Gastrocnemius medialis (tissue), 4 donors: ENCODE results near the gene DGKH. TPM values are rescaled to one million over a fixed set of nuclear protein-coding genes. Genes with fewer than 3 reads are reported as not detected.

Experiments
- ATAC-seq, 2 donors: fragments of 150-250 bp; one replicate each; pipeline ENCODE4 v1.9.1; 2016
- DNase-seq, 2 donors: peaks; one replicate each; pipeline ENCODE4 v3.0.0-alpha.2; 2019
- H3K27ac ChIP-seq, 4 donors: fragments of 200-600 bp; sonication (generic); 1 replicate in 1 of 4; 2 replicates in 3 of 4; pipeline ENCODE4 v1.5.1; 2016 to 2018; ENCODE audit warnings: mild to moderate bottlenecking in 2 of 4, moderate library complexity in 1 of 4
- H3K27me3 ChIP-seq, 3 donors: fragments of 200-600 bp; sonication (generic) in 2 of 3; 1 replicate in 1 of 3; 2 replicates in 2 of 3; pipeline versions ENCODE4 v1.5.1 to v1.6.0; 2016 to 2019; ENCODE audit warnings: mild to moderate bottlenecking in 1 of 3, moderate library complexity in 1 of 3
- H3K36me3 ChIP-seq, 2 donors: fragments of 200-600 bp; sonication (generic) in 1 of 2; one replicate each; pipeline ENCODE4 v1.5.1; 2017 to 2018
- H3K4me1 ChIP-seq, 2 donors: fragments of 200-600 bp; sonication (generic) in 1 of 2; one replicate each; pipeline ENCODE4 v1.5.1; 2016 to 2017; ENCODE audit warnings: mild to moderate bottlenecking in 2 of 2
- H3K4me3 ChIP-seq, 4 donors: fragments of 200-600 bp; sonication (generic) in 3 of 4; 1 replicate in 1 of 4; 2 replicates in 3 of 4; pipeline ENCODE4 v1.5.1; 2016 to 2019; ENCODE audit warnings: mild to moderate bottlenecking in 2 of 4
- H3K9me3 ChIP-seq, 3 donors: fragments of 200-600 bp; sonication (generic) in 2 of 3; 1 replicate in 1 of 3; 2 replicates in 2 of 3; pipeline ENCODE4 v1.5.1; 2016 to 2019
- CTCF ChIP-seq, 5 experiments: fragments of 450-650 bp in 3 of 5; fragments of 200-600 bp in 2 of 5; sonication (generic) in 2 of 5; IDR thresholded peaks in 4 of 5; conservative IDR thresholded peaks in 1 of 5; 1 replicate in 4 of 5; 2 replicates in 1 of 5; pipeline ENCODE4 v1.5.1; 2016 to 2019; ENCODE audit warnings: antibody characterized with exemption in 5 of 5, mild to moderate bottlenecking in 3 of 5, moderate library complexity in 3 of 5
- POLR2A ChIP-seq, 2 donors: fragments of 450-650 bp; IDR thresholded peaks; one replicate each; pipeline ENCODE4 v1.6.1; 2017; ENCODE audit warnings: antibody characterized with exemption in 2 of 2, mild to moderate bottlenecking in 2 of 2, moderate library complexity in 2 of 2
- in situ Hi-C, 4 donors: fragments of 200-750 bp; cut with MboI; loops; one replicate each; pipeline versions ENCODE4 v1.15.0 to v1.8.0; 2017; ENCODE audit warnings: low sequenced_read_pairs in 4 of 4
- intact Hi-C: fragments of 100-400 bp; cut with DNase I; formaldehyde crosslinking; loops from one replicate; pipeline ENCODE4 v1.15.1; 2023; ENCODE audit warnings: low total_unique reads
- total RNA-seq, 4 donors: library from RNA; depleted of rRNA; stranded (reverse); fragments of >200 nt; gene quantifications; one replicate each; pipeline versions ENCODE4 v1.1.0 to v1.2.3, GENCODE V29; 2016

Gene DGKH
- total RNA-seq, 4 donors from 2014 or later: 2.2 to 3.7 (median 3.0) TPM

- Histone ChIP-seq H3K36me3 (no peaks in the 10 kb centered on the region), H3K4me1 (no peaks in the 10 kb centered on the region), H3K27ac (no peak overlapping the region), H3K9me3 (no peaks in the 10 kb centered on the region), H3K4me3 (no peak overlapping the region), H3K27me3 (no peaks in the 10 kb centered on the region)
- intact Hi-C loops: no loop called here
- in situ Hi-C loops: no loop called here
- no peak for ATAC-seq
- no peak for DNase-seq
- TF ChIP-seq CTCF (IDR thresholded peaks at IDR 0.05 in 4 of 5, conservative IDR thresholded peaks at IDR 0.05 in 1 of 5): no peak
- TF ChIP-seq POLR2A (IDR thresholded peaks at IDR 0.05): no peak
These were observed 12.4 kb upstream of the DGKH start for GRCh38 chr13:42035905-42036521.

- intact Hi-C loops: no loop called here
- DNase-seq (no peak), ATAC-seq (no peak)
- Histone ChIP-seq H3K4me3 (no peak overlapping the region), H3K27ac (no peak overlapping the region), H3K4me1 (peaks cover 0 to 3% of the 10 kb centered on the region in 2 donors), H3K36me3 (no peaks in the 10 kb centered on the region), H3K9me3 (no peaks in the 10 kb centered on the region), H3K27me3 (no peaks in the 10 kb centered on the region)
- TF ChIP-seq CTCF (IDR thresholded peaks at IDR 0.05 in 4 of 5, conservative IDR thresholded peaks at IDR 0.05 in 1 of 5) (no peak), POLR2A (IDR thresholded peaks at IDR 0.05) (no peak)
- in situ Hi-C loops: no loop called here
These were observed 11.7 kb upstream of the DGKH start for GRCh38 chr13:42036711-42037110.

- H3K36me3 ChIP-seq: no peaks in the 10 kb centered on the region
- H3K4me1 ChIP-seq: peaks cover 0 to 10% of the 10 kb centered on the region in 2 donors
- no peaks in the 10 kb centered on the region for H3K9me3 ChIP-seq
- H3K27ac ChIP-seq: peak overlapping the region in 2 of 4 donors; percentile 88 to 94
- ATAC-seq (no peak), DNase-seq (no peak)
- H3K27me3 ChIP-seq: no peaks in the 10 kb centered on the region
- no peak for TF ChIP-seq POLR2A (IDR thresholded peaks at IDR 0.05)
- TF ChIP-seq CTCF (IDR thresholded peaks at IDR 0.05 in 4 of 5, conservative IDR thresholded peaks at IDR 0.05 in 1 of 5): no peak
- no peak overlapping the region for H3K4me3 ChIP-seq
- in situ Hi-C loops (no loop called here), intact Hi-C loops (no loop called here)
These were observed 9.6 kb upstream of the DGKH start for GRCh38 chr13:42038661-42039456.

- DNase-seq (no peak), ATAC-seq (peak; percentile 36)
- no peaks in the 10 kb centered on the region for H3K9me3 ChIP-seq
- in situ Hi-C loops: no loop called here
- H3K27me3 ChIP-seq: no peaks in the 10 kb centered on the region
- peak overlapping the region; percentile 72 to 95 (median 80) for H3K4me3 ChIP-seq
- H3K4me1 ChIP-seq: peaks cover 0 to 10% of the 10 kb centered on the region in 2 donors
- peak overlapping the region; percentile 88 to 98 (median 92) for H3K27ac ChIP-seq
- TF ChIP-seq CTCF (IDR thresholded peaks at IDR 0.05 in 4 of 5, conservative IDR thresholded peaks at IDR 0.05 in 1 of 5) (no peak), POLR2A (IDR thresholded peaks at IDR 0.05) (no peak)
- intact Hi-C loops: no loop called here
- H3K36me3 ChIP-seq: no peaks in the 10 kb centered on the region
These were observed 8.9 kb upstream of the DGKH start for GRCh38 chr13:42039457-42039945.
